SW 1271 (cell line): ENCODE measurements around the gene MTX1.
"Not testable (repeated sequence)": the region's sequence is repeated elsewhere in the genome, so short reads cannot be mapped to it uniquely, and the experiment has no call there.

Experiments
- DNase-seq, 2 experiments: peaks; one replicate each; lab custom pipeline; 2025; lab: John Stamatoyannopoulos, UW

MTX1 gene

GRCh38 chr1:155207806-155208540 lies 522 bp upstream of the MTX1 start, which contains the start of gene THBS3:
TSS of gene THBS3 (minus strand) at chr1:155207897. CDS start at chr1:155207876, 21 bp downstream.
- no peak for DNase-seq

- DNase-seq, result no peak
These were observed 822 bp downstream of the MTX1 start for GRCh38 chr1:155209312-155209721.

GRCh38 chr1:155210314-155211104 lies 2.0 kb downstream of the MTX1 start:
- DNase-seq, result no peak

- DNase-seq, result not testable (repeated sequence)
These were observed 3.0 kb downstream of the MTX1 start for GRCh38 chr1:155211381-155212050.

GRCh38 chr1:155212051-155212440 lies 3.6 kb downstream of the MTX1 start:
- not testable (repeated sequence) for DNase-seq

GRCh38 chr1:155214702-155215101 lies 6.2 kb downstream of the MTX1 start:
- not testable (repeated sequence) for DNase-seq

GRCh38 chr1:155218854-155219591 lies 10.5 kb downstream of the MTX1 start:
- no peak for DNase-seq

GRCh38 chr1:155219592-155220031 lies 11.1 kb downstream of the MTX1 start:
- DNase-seq, result no peak

- DNase-seq, result not testable (repeated sequence)
These were observed 11.9 kb downstream of the MTX1 start for GRCh38 chr1:155220211-155220965.

GRCh38 chr1:155223047-155223446 lies 14.6 kb downstream of the MTX1 start:
- no peak for DNase-seq

- not testable (repeated sequence) for DNase-seq
These were observed 16.9 kb downstream of the MTX1 start for GRCh38 chr1:155225404-155225759.

- DNase-seq, result peak; percentile 64 to 80
These were observed 17.9 kb downstream of the MTX1 start for GRCh38 chr1:155226188-155226909.

GRCh38 chr1:155226910-155227260 lies 18.4 kb downstream of the MTX1 start:
- peak in 1 of 2 experiments; percentile 55 for DNase-seq

- peak; percentile 89 to 96 for DNase-seq
These were observed 19.0 kb downstream of the MTX1 start for GRCh38 chr1:155227261-155228095.

- no peak for DNase-seq
These were observed 19.6 kb downstream of the MTX1 start for GRCh38 chr1:155228096-155228427.

GRCh38 chr1:155231302-155231701 lies 22.8 kb downstream of the MTX1 start:
- DNase-seq, result not testable (repeated sequence)

GRCh38 chr1:155232001-155232978 lies 23.8 kb downstream of the MTX1 start:
- not testable (repeated sequence) for DNase-seq

- DNase-seq, result not testable (repeated sequence)
These were observed 25.0 kb downstream of the MTX1 start for GRCh38 chr1:155233502-155233901.
